Natural killer cell (primary cell): ENCODE results near the gene NRDE2. TPM values are rescaled to one million over a fixed set of nuclear protein-coding genes. Genes with fewer than 3 reads are reported as not detected.
"Not testable (repeated sequence)": the region's sequence is repeated elsewhere in the genome, so short reads cannot be mapped to it uniquely, and the experiment has no call there.

Source experiments
- ATAC-seq, 3 donors: fragments of 150-1000 bp in 2 of 3; fragments of 200-7000 bp in 1 of 3; cut with Tn5 transposase; 1 replicate in 1 of 3; 2 replicates in 2 of 3; pipeline ENCODE4 v1.10.0; 2021; ENCODE audit warnings: mild to moderate bottlenecking in 2 of 3, moderate library complexity in 2 of 3
- DNase-seq, 2 donors: peaks; one replicate each; pipeline versions ENCODE4 v3.0.0 to v3.0.0-alpha.2; 2013 to 2021; ENCODE audit warnings: mixed read lengths in 1 of 2
- H3K27ac ChIP-seq: one replicate; pipeline ENCODE4 v1.5.1; 2013; ENCODE audit warnings: mild to moderate bottlenecking, low read length
- H3K27me3 ChIP-seq: one replicate; pipeline ENCODE4 v1.6.1; 2013; ENCODE audit warnings: low read length; ENCODE audit not compliant: control insufficient read depth, insufficient read depth
- H3K36me3 ChIP-seq: one replicate; pipeline ENCODE4 v1.6.1; 2013; ENCODE audit warnings: low read length; ENCODE audit not compliant: control insufficient read depth, insufficient read depth
- H3K4me1 ChIP-seq: one replicate; pipeline ENCODE4 v1.6.1; 2013; ENCODE audit warnings: low read length; ENCODE audit not compliant: control insufficient read depth, insufficient read depth
- H3K4me3 ChIP-seq: one replicate; pipeline ENCODE4 v1.5.1; 2013; ENCODE audit warnings: low read length
- H3K9me3 ChIP-seq: one replicate; pipeline ENCODE4 v1.6.1; 2013; ENCODE audit warnings: low read length; ENCODE audit not compliant: control insufficient read depth, insufficient read depth
- H3K27ac Mint-ChIP-seq, 2 donors: one replicate each; pipeline ENCODE4 v1.8.0; 2022; ENCODE audit warnings: mild to moderate bottlenecking in 2 of 2, mixed read lengths in 2 of 2, moderate library complexity in 1 of 2
- H3K27me3 Mint-ChIP-seq, 2 donors: one replicate each; pipeline ENCODE4 v1.8.0; 2022; ENCODE audit warnings: low read depth in 2 of 2, mixed read lengths in 2 of 2
- H3K36me3 Mint-ChIP-seq: one replicate; pipeline ENCODE4 v1.8.0; 2022; ENCODE audit warnings: mixed read lengths
- H3K4me1 Mint-ChIP-seq, 2 donors: one replicate each; pipeline ENCODE4 v1.8.0; 2022; ENCODE audit warnings: mixed read lengths in 2 of 2
- H3K4me3 Mint-ChIP-seq: one replicate; pipeline ENCODE4 v1.8.0; 2022; ENCODE audit warnings: mild to moderate bottlenecking, moderate library complexity, mixed read lengths
- H3K9me3 Mint-ChIP-seq, 2 donors: one replicate each; pipeline ENCODE4 v1.8.0; 2022; ENCODE audit warnings: mixed read lengths in 2 of 2
- WGBS: methylation state at CpG from one replicate; pipeline ENCODE4 v1.1.7; 2013; ENCODE audit warnings: missing lambda C conversion rate; ENCODE audit not compliant: insufficient coverage; 5-methylcytosine and 5-hydroxymethylcytosine counted together
- intact Hi-C: fragments of 100-400 bp; cut with micrococcal nuclease; formaldehyde crosslinking; loops from one replicate; pipeline ENCODE4 v1.14.2; 2022
- total RNA-seq, 4 donors: library from RNA; stranded (reverse); fragments of 120-200 nt in 1 of 4; gene quantifications; one replicate each; pipeline versions ENCODE4 v1.2.3 to v1.2.4, GENCODE V29; 2013 to 2022
- TF ChIP-seq, protein P1 (sequence below): fragments of 200-600 bp; IDR thresholded peaks from one replicate; pipeline ENCODE4 v1.8.0; 2022; ENCODE audit warnings: antibody characterized with exemption

Gene NRDE2
- total RNA-seq, 3 donors from 2014 or later (not counting 1 experiment from before 2014, with no cell fraction given), result 32.6 to 46.3 (median 40.7) TPM

DNA sequence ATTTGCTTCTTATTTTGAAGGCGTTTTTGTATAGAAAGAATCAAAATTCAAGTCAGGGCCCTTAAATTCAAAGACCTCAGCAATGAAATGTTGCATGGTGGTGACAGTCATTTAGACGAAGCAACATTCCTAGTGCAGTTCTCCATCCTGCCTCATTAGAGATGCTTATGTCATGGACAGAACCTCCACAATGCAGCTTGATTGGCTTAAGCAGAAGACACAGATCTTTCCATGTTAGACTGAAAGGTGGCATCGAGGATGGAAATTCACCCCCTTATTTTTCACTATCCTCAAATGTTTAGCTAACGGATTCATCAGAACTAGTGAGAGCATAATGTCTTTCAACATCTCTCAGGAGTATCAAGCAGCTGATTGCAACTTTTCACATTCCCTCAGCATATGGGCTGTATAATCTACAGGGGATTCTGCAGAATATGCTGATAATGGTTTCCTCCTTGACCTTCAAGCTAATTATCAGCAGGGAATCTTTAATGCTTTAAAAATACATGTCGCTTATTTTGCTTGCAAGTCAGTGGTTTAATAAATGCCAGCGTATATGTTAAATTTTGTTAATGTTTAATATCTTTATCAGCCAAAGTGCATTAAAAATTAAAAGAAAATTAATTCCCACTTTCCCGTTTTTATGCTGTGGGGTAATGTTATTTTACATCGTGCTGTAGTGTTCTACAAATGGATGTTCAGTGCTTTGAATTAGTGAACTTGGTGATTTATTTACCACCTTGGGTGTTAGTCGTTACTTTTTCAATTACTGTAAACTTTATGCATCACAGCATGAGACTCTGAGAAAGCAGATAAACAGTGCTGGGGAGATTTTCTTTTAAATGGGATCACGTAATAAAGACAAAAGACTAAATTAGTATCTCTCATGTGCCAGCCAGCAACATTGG, 12.8 kb upstream of the NRDE2 start:
- H3K4me1 ChIP-seq, result no peaks in the 10 kb centered on the region
- Mint-ChIP-seq H3K4me3 (no peak overlapping the region), H3K27me3 (peaks cover 0 to 5% of the 10 kb centered on the region in 2 donors), H3K27ac (no peak overlapping the region), H3K9me3 (no peaks in the 10 kb centered on the region), H3K4me1 (no peaks in the 10 kb centered on the region), H3K36me3 (no peaks in the 10 kb centered on the region)
- WGBS, result 73% methylated on average over 6 of the region's 10 CpGs
- H3K9me3 ChIP-seq, result no peaks in the 10 kb centered on the region
- no peaks in the 10 kb centered on the region for H3K36me3 ChIP-seq
- DNase-seq (no peak), ATAC-seq (no peak)
- no peak overlapping the region for H3K27ac ChIP-seq
- intact Hi-C loops, result no loop called here
- H3K27me3 ChIP-seq, result no peaks in the 10 kb centered on the region
- no peak overlapping the region for H3K4me3 ChIP-seq
- TF ChIP-seq, protein P1, sequence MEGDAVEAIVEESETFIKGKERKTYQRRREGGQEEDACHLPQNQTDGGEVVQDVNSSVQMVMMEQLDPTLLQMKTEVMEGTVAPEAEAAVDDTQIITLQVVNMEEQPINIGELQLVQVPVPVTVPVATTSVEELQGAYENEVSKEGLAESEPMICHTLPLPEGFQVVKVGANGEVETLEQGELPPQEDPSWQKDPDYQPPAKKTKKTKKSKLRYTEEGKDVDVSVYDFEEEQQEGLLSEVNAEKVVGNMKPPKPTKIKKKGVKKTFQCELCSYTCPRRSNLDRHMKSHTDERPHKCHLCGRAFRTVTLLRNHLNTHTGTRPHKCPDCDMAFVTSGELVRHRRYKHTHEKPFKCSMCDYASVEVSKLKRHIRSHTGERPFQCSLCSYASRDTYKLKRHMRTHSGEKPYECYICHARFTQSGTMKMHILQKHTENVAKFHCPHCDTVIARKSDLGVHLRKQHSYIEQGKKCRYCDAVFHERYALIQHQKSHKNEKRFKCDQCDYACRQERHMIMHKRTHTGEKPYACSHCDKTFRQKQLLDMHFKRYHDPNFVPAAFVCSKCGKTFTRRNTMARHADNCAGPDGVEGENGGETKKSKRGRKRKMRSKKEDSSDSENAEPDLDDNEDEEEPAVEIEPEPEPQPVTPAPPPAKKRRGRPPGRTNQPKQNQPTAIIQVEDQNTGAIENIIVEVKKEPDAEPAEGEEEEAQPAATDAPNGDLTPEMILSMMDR, result no peak

DNA sequence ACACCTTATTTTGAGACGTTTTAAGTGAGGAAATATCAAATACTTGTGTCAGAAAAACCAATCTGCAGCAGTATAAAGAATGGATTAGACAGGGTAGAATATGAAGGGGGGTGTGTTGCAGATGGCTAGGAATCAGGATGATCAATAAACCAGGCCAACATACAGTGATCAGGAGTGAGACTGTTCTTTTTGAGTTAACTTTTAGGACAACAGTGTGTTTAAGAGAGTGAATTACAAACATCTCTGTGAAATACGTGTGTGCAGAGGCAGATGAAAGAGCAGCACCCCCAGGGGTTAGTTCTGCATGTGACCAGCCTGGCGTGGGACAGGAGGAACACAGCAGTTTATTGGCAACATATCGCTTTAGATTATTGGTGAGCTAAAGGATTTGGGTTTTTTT, 10.6 kb upstream of the NRDE2 start:
- H3K4me1 Mint-ChIP-seq, result no peaks in the 10 kb centered on the region
- no peak overlapping the region for H3K27ac Mint-ChIP-seq
- Histone ChIP-seq H3K36me3 (no peaks in the 10 kb centered on the region), H3K27ac (no peak overlapping the region), H3K4me3 (no peak overlapping the region), H3K9me3 (no peaks in the 10 kb centered on the region), H3K4me1 (no peaks in the 10 kb centered on the region), H3K27me3 (peaks cover 2% of the 10 kb centered on the region)
- intact Hi-C loops, result no loop called here
- H3K4me3 Mint-ChIP-seq, result no peak overlapping the region
- TF ChIP-seq, protein P1, result no peak
- WGBS, result 64% methylated on average over 4 of the region's 4 CpGs
- H3K9me3 Mint-ChIP-seq, result no peaks in the 10 kb centered on the region
- ATAC-seq (no peak), DNase-seq (no peak)
- H3K36me3 Mint-ChIP-seq, result no peaks in the 10 kb centered on the region
- peaks cover 10 to 18% of the 10 kb centered on the region in 2 donors for H3K27me3 Mint-ChIP-seq

DNA sequence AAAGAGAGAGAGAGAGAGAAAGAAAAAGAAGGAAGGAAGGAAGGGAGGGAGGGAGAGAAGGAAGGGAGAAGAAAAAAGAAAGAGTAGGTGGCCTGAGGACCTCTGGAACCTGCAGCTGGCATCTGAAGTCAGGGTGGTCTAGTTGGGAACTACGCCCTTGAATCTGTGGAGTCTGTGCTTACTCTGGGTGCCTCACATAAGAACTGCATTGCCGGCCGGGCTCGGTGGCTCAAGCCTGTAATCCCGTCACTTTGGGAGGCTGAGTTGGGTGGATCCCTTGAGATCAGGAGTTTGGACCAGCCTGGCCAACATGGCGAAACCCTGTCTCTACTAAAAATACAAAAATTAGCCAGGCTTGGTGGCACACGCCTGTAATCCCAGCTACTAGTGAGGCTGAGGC, 10.0 kb upstream of the NRDE2 start:
- 87% methylated on average over 7 of the region's 7 CpGs for WGBS
- H3K4me1 Mint-ChIP-seq, result no peaks in the 10 kb centered on the region
- no peaks in the 10 kb centered on the region for H3K9me3 Mint-ChIP-seq
- TF ChIP-seq, protein P1, result no peak
- peaks cover 14 to 23% of the 10 kb centered on the region in 2 donors for H3K27me3 Mint-ChIP-seq
- H3K4me1 ChIP-seq, result no peaks in the 10 kb centered on the region
- no peaks in the 10 kb centered on the region for H3K9me3 ChIP-seq
- no peak overlapping the region for H3K4me3 ChIP-seq
- H3K4me3 Mint-ChIP-seq, result no peak overlapping the region
- intact Hi-C loops, result no loop called here
- H3K36me3 ChIP-seq, result no peaks in the 10 kb centered on the region
- no peak overlapping the region for H3K27ac Mint-ChIP-seq
- no peak overlapping the region for H3K27ac ChIP-seq
- DNase-seq, result no peak
- H3K36me3 Mint-ChIP-seq, result no peaks in the 10 kb centered on the region
- ATAC-seq, result no peak
- peaks cover 2% of the 10 kb centered on the region for H3K27me3 ChIP-seq

DNA sequence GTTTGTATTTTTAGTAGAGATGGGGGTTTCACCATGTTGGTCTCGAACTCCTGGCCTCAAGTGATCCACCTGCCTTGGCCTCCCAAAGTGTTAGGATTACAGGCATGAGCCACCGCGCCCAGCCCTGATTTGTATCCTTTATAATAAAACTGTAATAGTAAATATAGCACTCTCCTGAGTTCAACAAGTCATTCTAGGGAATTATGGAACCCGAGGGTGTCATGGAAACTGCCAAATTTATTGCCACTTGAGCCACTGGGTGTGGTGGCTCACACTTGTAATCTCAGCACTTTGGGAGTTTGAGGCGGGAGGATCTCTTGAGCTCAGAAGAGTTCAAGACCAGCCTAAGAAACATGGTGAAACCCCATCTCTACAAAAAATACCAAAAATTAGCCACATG, 9.5 kb upstream of the NRDE2 start:
- H3K4me3 Mint-ChIP-seq, H3K36me3 Mint-ChIP-seq, H3K9me3 ChIP-seq, H3K4me1 Mint-ChIP-seq, intact Hi-C loops, H3K27ac ChIP-seq, ATAC-seq, H3K36me3 ChIP-seq, H3K4me3 ChIP-seq, H3K9me3 Mint-ChIP-seq, H3K27me3 ChIP-seq, H3K27ac Mint-ChIP-seq, H3K4me1 ChIP-seq, DNase-seq: not testable (repeated sequence)
- H3K27me3 Mint-ChIP-seq, result peaks cover 16 to 29% of the 10 kb centered on the region in 2 donors
- 78% methylated on average over 3 of the region's 5 CpGs for WGBS
